Pancreas (tissue), 10 donors: ENCODE results near the gene FAT2. TPM values are rescaled to one million over a fixed set of nuclear protein-coding genes. Genes with fewer than 3 reads are reported as not detected.

Experiments used
- ATAC-seq, 4 donors: fragments of 200-7000 bp; cut with Tn5 transposase; one replicate each; pipeline versions ENCODE4 v1.8.0 to v1.9.1; 2020; ENCODE audit warnings: mild to moderate bottlenecking in 4 of 4, moderate library complexity in 4 of 4
- DNase-seq, 6 donors: peaks; one replicate each; pipeline ENCODE4 v3.0.0-alpha.2; 2020
- FAIRE-seq: peaks from 2 replicates; lab custom pipeline; 2012; peaks lifted over from hg19 to GRCh38; lab: Jason Lieb, UNC
- H3K27ac ChIP-seq, 4 donors: fragments of 200-600 bp; sonication (generic); 1 replicate in 3 of 4; 2 replicates in 1 of 4; pipeline versions ENCODE4 v1.5.0 to v1.8.0; 2020
- H3K27me3 ChIP-seq, 4 donors: fragments of 200-600 bp; one replicate each; pipeline ENCODE4 v1.8.0; 2021
- H3K36me3 ChIP-seq, 3 donors: fragments of 200-600 bp; sonication (generic) in 1 of 3; one replicate each; pipeline versions ENCODE4 v1.5.0 to v1.8.0; 2020 to 2021
- H3K4me1 ChIP-seq, 3 donors: fragments of 200-600 bp; one replicate each; pipeline ENCODE4 v1.8.0; 2021
- H3K4me3 ChIP-seq, 4 donors: fragments of 200-600 bp; sonication (generic) in 2 of 4; one replicate each; pipeline versions ENCODE4 v1.5.0 to v1.8.0; 2020 to 2021
- H3K9me3 ChIP-seq, 4 donors: fragments of 200-600 bp; one replicate each; pipeline ENCODE4 v1.8.0; 2021
- CTCF ChIP-seq, 4 donors: fragments of 200-600 bp; sonication (generic) in 3 of 4; IDR thresholded peaks; one replicate each; pipeline versions ENCODE4 v1.5.0 to v1.8.0; 2021; ENCODE audit warnings: antibody characterized with exemption in 4 of 4
- whole genome bisulfite sequencing, 2 donors: extraction: QIAGEN DNeasy Blood & Tissue Kit; methylation state at CpG; one replicate each; pipeline ENCODE4 v1.1.7; 2013; 5-methylcytosine and 5-hydroxymethylcytosine counted together
- intact Hi-C, 3 donors: fragments of 100-400 bp; cut with DNase I; formaldehyde crosslinking; loops; one replicate each; pipeline versions ENCODE4 v1.11.1 to v1.14.2; 2022
- polyA plus RNA-seq, 2 donors: library from polyadenylated mRNA; stranded (reverse); fragments of 200-250 nt; gene quantifications; one replicate each; pipeline ENCODE4 v1.2.3, GENCODE V29; 2013
- total RNA-seq, 6 donors: library from RNA; stranded (reverse); fragmentation: NEBNext Ultra II Directional in 4 of 6; extraction: Animal tissue kit (Norgen Biotek cat#: 25700) in 4 of 6; gene quantifications; one replicate each; pipeline versions ENCODE4 v1.2.1 to v1.2.4, GENCODE V29; 2021 to 2023
- donor health status: healthy with polysubstance abuse.
- donor health status: DM: no; HTN: no; CAD: no; lungs with moderate emphysema.
- donor health status: DM: no; HTN: no; CAD: no.
- donor health status: control.
- donor health status: control.
- donor health status: Bipolar disorder and iron deficiency.
- donor health status: DM: yes; HTN: yes; CAD: no.
- donor health status: DM: no; HTN: no; CAD: no.
- donor health status: DM: no; HTN: no; CAD: no.
- donor health status: DM: yes; HTN: yes; CAD: no.

FAT2 gene
- total and polyA plus RNA-seq, 8 donors = under 0.01 to 0.06 (median 0.03) TPM; not detected in 4

DNA sequence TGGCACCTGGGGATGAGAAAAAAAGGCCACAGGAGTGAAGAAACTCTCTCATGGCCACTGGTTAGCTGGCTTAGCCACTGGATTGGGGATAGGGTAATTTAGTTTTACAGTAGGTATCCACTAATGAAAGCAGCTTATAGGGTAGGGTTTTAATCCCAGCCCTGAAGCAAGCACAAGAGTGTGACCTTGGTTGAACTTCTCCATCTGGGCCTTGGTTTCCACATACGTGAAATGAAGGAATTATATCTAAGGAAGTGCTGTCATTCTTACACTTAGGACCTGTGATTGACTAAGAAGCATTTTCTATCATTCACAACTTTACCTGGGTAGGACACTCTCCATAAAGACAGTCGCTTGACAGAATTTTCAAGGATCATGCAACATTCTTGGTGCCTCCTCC lies 49.6 kb downstream of the FAT2 start:
- no peak overlapping the region for H3K27ac ChIP-seq
- no peak overlapping the region for H3K4me3 ChIP-seq
- no peaks in the 10 kb centered on the region for H3K4me1 ChIP-seq
- intact Hi-C loops = no loop called here
- H3K9me3 ChIP-seq = no peaks in the 10 kb centered on the region
- H3K36me3 ChIP-seq = no peaks in the 10 kb centered on the region
- 81 to 84% methylated on average over 2 of the region's 2 CpGs for WGBS, 2 donors
- H3K27me3 ChIP-seq = no peaks in the 10 kb centered on the region
- DNase-seq (no peak), FAIRE-seq (no peak), ATAC-seq (no peak)
- TF ChIP-seq CTCF (IDR thresholded peaks at IDR 0.05) = no peak

Other genes with a start within 250 kb of the FAT2 start
- not detected for gene SLC36A2, start 243.8 kb downstream of the FAT2 start, total RNA-seq
- gene SLC36A2, start 243.8 kb downstream of the FAT2 start, polyA plus RNA-seq = not detected
- 10 to 100 TPM in 1 of 6 donors, 1 to 10 TPM in 5; 5.0 to 11.3 (median 6.0) TPM for gene SLC36A1, start 143.7 kb downstream of the FAT2 start, total RNA-seq
- gene SLC36A1, start 143.7 kb downstream of the FAT2 start, polyA plus RNA-seq = 1 to 10 TPM; 2.2 to 4.0 TPM
- 100 to 1,000 TPM in 3 of 6 donors, 10 to 100 TPM in 3; 35.5 to 608 (median 86.6) TPM for gene SPARC, start 95.6 kb upstream of the FAT2 start, total RNA-seq
- 10 to 100 TPM; 27.2 to 57.1 TPM for gene SPARC, start 95.6 kb upstream of the FAT2 start, polyA plus RNA-seq
- gene ATOX1, start 167.3 kb upstream of the FAT2 start, total RNA-seq = 10 to 100 TPM; 12.9 to 30.5 (median 18.6) TPM
- 10 to 100 TPM; 49.9 to 63.2 TPM for gene ATOX1, start 167.3 kb upstream of the FAT2 start, polyA plus RNA-seq
- gene G3BP1, start 180.6 kb upstream of the FAT2 start, total RNA-seq = 10 to 100 TPM; 43.3 to 94.8 (median 75.0) TPM
- 10 to 100 TPM in 1 of 2 donors, 1 to 10 TPM in 1; 7.8 to 15.6 TPM for gene G3BP1, start 180.6 kb upstream of the FAT2 start, polyA plus RNA-seq